ENCODE data around the gene ANKRD10. TPM values are rescaled to one million over a fixed set of nuclear protein-coding genes. Genes with fewer than 3 reads are reported as not detected.

ANKRD10 gene
- total RNA-seq, 2 donors from 2014 or later = 195 to 200 TPM

DNA sequence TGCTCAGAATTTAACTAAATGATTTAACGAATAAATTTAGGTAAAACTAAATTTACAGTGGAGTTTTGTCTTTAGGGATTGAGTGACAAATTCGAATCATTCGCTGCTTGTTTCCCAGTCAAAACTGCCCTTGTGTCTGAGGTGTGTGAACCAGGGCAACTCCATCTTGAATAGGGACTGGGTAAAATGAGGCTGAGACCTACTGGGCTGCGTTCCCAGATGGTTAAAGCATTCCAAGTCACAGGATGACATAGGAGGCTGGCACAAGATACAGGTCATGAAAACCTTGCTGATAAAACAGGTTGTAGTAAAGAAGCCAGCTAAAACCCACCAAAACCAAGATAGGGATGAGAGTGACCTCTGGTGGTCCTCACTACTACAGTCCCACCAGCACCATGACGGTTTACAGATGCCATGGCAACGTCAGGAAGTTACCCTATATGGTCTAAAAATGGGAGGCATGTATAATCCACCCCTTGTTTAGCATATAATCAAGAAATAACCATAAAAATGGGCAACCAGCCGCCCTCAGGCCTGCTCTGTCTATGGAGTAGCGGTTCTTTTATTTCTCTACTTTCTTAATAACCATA lies 10.2 kb upstream of the ANKRD10 start:
- no peaks in the 10 kb centered on the region for H3K9me3 ChIP-seq
- ATAC-seq (ENCODE audit: insufficient number of reproducible peaks, low FRiP score, low read depth) (no peak), DNase-seq (ENCODE audit: low spot score) (no peak)
- H3K4me1 ChIP-seq (ENCODE audit: control insufficient read depth in 1 of 2, low read depth in 2 of 2) = no peaks in the 10 kb centered on the region
- no peaks in the 10 kb centered on the region for H3K27me3 ChIP-seq (replicated peaks; ENCODE audit: insufficient read depth)
- H3K4me3 ChIP-seq = no peak overlapping the region
- TF ChIP-seq, protein P1, sequence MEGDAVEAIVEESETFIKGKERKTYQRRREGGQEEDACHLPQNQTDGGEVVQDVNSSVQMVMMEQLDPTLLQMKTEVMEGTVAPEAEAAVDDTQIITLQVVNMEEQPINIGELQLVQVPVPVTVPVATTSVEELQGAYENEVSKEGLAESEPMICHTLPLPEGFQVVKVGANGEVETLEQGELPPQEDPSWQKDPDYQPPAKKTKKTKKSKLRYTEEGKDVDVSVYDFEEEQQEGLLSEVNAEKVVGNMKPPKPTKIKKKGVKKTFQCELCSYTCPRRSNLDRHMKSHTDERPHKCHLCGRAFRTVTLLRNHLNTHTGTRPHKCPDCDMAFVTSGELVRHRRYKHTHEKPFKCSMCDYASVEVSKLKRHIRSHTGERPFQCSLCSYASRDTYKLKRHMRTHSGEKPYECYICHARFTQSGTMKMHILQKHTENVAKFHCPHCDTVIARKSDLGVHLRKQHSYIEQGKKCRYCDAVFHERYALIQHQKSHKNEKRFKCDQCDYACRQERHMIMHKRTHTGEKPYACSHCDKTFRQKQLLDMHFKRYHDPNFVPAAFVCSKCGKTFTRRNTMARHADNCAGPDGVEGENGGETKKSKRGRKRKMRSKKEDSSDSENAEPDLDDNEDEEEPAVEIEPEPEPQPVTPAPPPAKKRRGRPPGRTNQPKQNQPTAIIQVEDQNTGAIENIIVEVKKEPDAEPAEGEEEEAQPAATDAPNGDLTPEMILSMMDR (IDR thresholded peaks at IDR 0.05) = no peak
- H3K36me3 ChIP-seq = no peaks in the 10 kb centered on the region
- no peak overlapping the region for H3K27ac ChIP-seq

DNA sequence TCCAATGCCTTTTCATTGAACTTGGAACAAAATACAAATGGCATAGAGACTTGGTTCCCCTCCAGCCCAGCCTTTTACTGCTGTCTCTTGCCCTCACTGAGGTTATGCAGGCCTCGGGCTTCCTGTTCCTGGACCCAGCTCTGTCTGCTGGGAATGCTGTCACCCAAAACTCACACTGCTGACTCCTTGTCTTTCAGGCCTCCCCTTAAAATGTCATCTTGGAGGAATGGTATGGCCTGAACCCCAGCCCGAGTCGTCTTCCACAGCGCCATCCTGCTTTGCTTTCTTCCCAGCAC lies 9.7 kb upstream of the ANKRD10 start:
- H3K4me1 ChIP-seq (ENCODE audit: control insufficient read depth in 1 of 2, low read depth in 2 of 2) = no peaks in the 10 kb centered on the region
- H3K36me3 ChIP-seq = no peaks in the 10 kb centered on the region
- H3K4me3 ChIP-seq = no peak overlapping the region
- DNase-seq (ENCODE audit: low spot score) (no peak), ATAC-seq (ENCODE audit: insufficient number of reproducible peaks, low FRiP score, low read depth) (no peak)
- no peaks in the 10 kb centered on the region for H3K27me3 ChIP-seq (replicated peaks; ENCODE audit: insufficient read depth)
- H3K9me3 ChIP-seq = no peaks in the 10 kb centered on the region
- TF ChIP-seq, protein P1 (IDR thresholded peaks at IDR 0.05) = no peak
- no peak overlapping the region for H3K27ac ChIP-seq

DNA sequence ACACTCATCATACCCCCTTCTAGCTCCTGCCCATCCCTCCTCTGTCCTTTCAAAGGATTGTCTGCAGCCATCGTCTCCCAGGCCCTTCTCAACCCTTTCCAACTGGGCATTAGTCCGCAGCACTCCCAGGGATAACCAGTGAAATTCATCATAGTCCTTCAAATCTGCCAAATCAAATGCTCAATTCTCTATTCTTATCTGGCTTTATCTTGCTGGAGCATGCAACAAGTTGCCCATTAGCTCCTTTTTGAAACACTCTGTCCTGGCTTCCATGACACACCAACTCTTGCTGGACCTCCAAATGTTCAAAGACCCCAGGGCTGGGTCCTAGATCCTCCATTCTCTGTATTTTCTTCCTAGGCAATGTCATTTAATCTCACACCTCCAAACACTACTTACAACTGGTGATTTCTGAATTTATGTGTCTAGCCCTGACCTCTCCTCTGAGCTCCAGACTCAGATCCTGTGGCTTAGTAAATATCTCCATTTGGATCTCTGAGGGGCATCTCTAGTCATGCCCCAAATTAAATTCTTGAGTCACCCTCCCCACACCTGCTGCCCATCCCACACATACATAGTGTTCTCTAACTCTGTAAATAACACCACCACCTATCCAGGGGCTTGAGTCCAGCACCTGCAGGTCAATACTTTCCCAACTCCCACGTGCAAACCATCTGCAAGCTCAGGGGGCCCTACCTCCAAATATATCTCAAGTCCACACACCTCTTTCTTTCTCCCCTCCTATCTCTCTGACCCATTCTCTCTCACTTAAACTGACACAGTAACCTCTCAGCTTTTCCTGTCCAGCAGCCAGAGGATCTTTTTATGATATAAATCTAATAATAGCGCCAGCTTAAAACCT lies 9.1 kb upstream of the ANKRD10 start:
- Histone ChIP-seq H3K27me3 (replicated peaks; ENCODE audit: insufficient read depth) (no peaks in the 10 kb centered on the region), H3K4me1 (ENCODE audit: control insufficient read depth in 1 of 2, low read depth in 2 of 2) (no peaks in the 10 kb centered on the region), H3K27ac (no peak overlapping the region), H3K4me3 (no peak overlapping the region), H3K9me3 (no peaks in the 10 kb centered on the region), H3K36me3 (no peaks in the 10 kb centered on the region)
- no peak for DNase-seq (ENCODE audit: low spot score)
- ATAC-seq (ENCODE audit: insufficient number of reproducible peaks, low FRiP score, low read depth) = no peak
- TF ChIP-seq, protein P1 (IDR thresholded peaks at IDR 0.05) = no peak

GRCh38 chr13:110923086-110923485 lies 8.2 kb upstream of the ANKRD10 start:
- H3K27ac ChIP-seq = no peak overlapping the region
- H3K4me3 ChIP-seq = no peak overlapping the region
- ATAC-seq (ENCODE audit: insufficient number of reproducible peaks, low FRiP score, low read depth) = no peak
- no peaks in the 10 kb centered on the region for H3K4me1 ChIP-seq (ENCODE audit: control insufficient read depth in 1 of 2, low read depth in 2 of 2)
- no peaks in the 10 kb centered on the region for H3K36me3 ChIP-seq
- no peak for DNase-seq (ENCODE audit: low spot score)
- H3K9me3 ChIP-seq = no peaks in the 10 kb centered on the region
- H3K27me3 ChIP-seq (replicated peaks; ENCODE audit: insufficient read depth) = no peaks in the 10 kb centered on the region
- TF ChIP-seq, protein P1 (IDR thresholded peaks at IDR 0.05) = no peak

GRCh38 chr13:110922506-110922905 lies 7.6 kb upstream of the ANKRD10 start:
- TF ChIP-seq, protein P1 (IDR thresholded peaks at IDR 0.05) = no peak
- ATAC-seq (ENCODE audit: insufficient number of reproducible peaks, low FRiP score, low read depth) (no peak), DNase-seq (ENCODE audit: low spot score) (no peak)
- H3K4me3 ChIP-seq = no peak overlapping the region
- H3K27ac ChIP-seq = no peak overlapping the region
- no peaks in the 10 kb centered on the region for H3K4me1 ChIP-seq (ENCODE audit: control insufficient read depth in 1 of 2, low read depth in 2 of 2)
- no peaks in the 10 kb centered on the region for H3K9me3 ChIP-seq
- no peaks in the 10 kb centered on the region for H3K36me3 ChIP-seq
- no peaks in the 10 kb centered on the region for H3K27me3 ChIP-seq (replicated peaks; ENCODE audit: insufficient read depth)
